Tongue (tissue), 3 donors: ENCODE data around the gene AOPEP. TPM values are rescaled to one million over a fixed set of nuclear protein-coding genes. Genes with fewer than 3 reads are reported as not detected.
A peak's percentile ranks its signal among the peaks of the same experiment; 100 is the strongest.

Source experiments
- DNase-seq: peaks from one replicate; pipeline ENCODE4 v3.0.0-alpha.2; 2015
- small RNA-seq: library from RNA; depleted of rRNA; stranded (forward); fragments of <200 nt; gene quantifications from one replicate; pipeline ENCODE3, GENCODE V24; 2014; ENCODE audit warnings: low replicate concordance
- total RNA-seq: library from RNA; depleted of rRNA; stranded (reverse); fragments of >200 nt; gene quantifications from one replicate; pipeline ENCODE4 v1.2.3, GENCODE V29; 2014

AOPEP gene
- total RNA-seq, 1 donor from 2014 or later = 391 TPM

- peak; percentile 63 for DNase-seq
These were observed 392.1 kb downstream of the AOPEP start for GRCh38 chr9:95118596-95118995.

- DNase-seq = no peak
These were observed 394.4 kb downstream of the AOPEP start for GRCh38 chr9:95120781-95121370.

GRCh38 chr9:95124582-95125367, 398.3 kb downstream of the AOPEP start:
- no peak for DNase-seq

GRCh38 chr9:95125652-95126051, 399.2 kb downstream of the AOPEP start:
- DNase-seq = no peak

GRCh38 chr9:95126739-95127138, 400.2 kb downstream of the AOPEP start:
- DNase-seq = no peak

GRCh38 chr9:95127249-95128176, 401.0 kb downstream of the AOPEP start:
- DNase-seq = peak; percentile 94

GRCh38 chr9:95128177-95128524, 401.7 kb downstream of the AOPEP start:
- no peak for DNase-seq

- DNase-seq = no peak
These were observed 403.2 kb downstream of the AOPEP start for GRCh38 chr9:95129476-95130291.

- no peak for DNase-seq
These were observed 404.0 kb downstream of the AOPEP start for GRCh38 chr9:95130484-95130883.

GRCh38 chr9:95131023-95131943, 404.8 kb downstream of the AOPEP start:
- DNase-seq = peak; percentile 91

- DNase-seq = no peak
These were observed 406.1 kb downstream of the AOPEP start for GRCh38 chr9:95132366-95133324.

GRCh38 chr9:95133325-95133705, 406.8 kb downstream of the AOPEP start:
- no peak for DNase-seq

GRCh38 chr9:95134457-95134881, 408.0 kb downstream of the AOPEP start:
- no peak for DNase-seq

GRCh38 chr9:95135756-95136155, 409.3 kb downstream of the AOPEP start:
- DNase-seq = no peak

Small RNAs within 50 kb of the gene (small RNA-seq; reads per million reads assigned to genes)
- gene MIR2278 (not detected), gene MIR23B (1,031 reads per million, percentile 99 among the genes with 10 or more reads in this experiment), gene MIR27B (20,508 reads per million, percentile 100 among the genes with 10 or more reads in this experiment), gene MIR3074 (not detected), gene MIR6081 (not detected)

Other genes starting within 250 kb of the AOPEP start
- gene PCAT7, start 171.6 kb upstream of the AOPEP start, total RNA-seq = not detected
- 83.0 TPM for gene FBP2, start 132.9 kb upstream of the AOPEP start, total RNA-seq
- 4.4 TPM for gene FBP1, start 87.2 kb upstream of the AOPEP start, total RNA-seq